Measurements from ENCODE around the gene SORBS1.

The SORBS1 gene

DNA sequence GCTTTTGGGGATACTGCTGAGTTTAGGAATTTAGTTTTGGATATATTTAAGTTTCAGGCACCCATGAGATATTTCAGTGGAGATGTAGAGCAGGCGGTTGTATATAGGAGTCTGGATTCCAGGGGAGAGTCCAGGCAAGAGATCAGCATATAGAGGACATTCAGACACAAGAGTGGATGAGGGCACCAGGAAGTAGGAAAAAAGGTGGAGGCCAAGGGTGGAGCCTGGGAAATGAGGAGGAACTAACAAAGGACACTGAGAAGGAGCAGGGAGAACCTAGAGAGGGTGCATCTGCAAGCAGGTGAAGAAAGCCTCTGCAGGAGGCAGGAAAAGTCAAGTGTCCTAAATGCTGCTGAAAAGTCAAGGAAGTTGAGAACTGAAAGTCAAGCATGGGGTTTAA lies 257.2 kb downstream of the SORBS1 start:
- no peak for DNase-seq (ENCODE audit: extremely low read depth in 1 of 2, low read depth in 1 of 2)

DNA sequence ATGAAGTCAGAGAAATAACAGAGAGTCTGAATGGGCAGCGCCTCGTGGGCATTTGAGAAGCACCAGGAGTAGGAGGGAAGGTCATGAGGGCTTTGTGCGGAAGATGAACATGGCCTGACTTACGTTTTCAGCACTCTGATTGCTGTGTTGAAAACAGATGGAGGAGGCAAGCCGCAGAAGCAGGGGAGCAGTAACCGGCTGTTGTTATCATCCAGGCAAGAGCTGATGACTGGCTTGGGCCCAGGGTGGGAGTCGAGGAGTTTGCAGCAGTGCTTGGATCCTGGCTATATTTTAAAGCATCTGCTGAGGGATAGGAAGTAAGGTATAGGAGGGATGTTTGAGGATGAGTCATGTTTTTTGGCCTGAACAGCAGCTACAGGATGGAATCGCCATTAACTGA lies 257.6 kb downstream of the SORBS1 start:
- no peak for DNase-seq (ENCODE audit: extremely low read depth in 1 of 2, low read depth in 1 of 2)

DNA sequence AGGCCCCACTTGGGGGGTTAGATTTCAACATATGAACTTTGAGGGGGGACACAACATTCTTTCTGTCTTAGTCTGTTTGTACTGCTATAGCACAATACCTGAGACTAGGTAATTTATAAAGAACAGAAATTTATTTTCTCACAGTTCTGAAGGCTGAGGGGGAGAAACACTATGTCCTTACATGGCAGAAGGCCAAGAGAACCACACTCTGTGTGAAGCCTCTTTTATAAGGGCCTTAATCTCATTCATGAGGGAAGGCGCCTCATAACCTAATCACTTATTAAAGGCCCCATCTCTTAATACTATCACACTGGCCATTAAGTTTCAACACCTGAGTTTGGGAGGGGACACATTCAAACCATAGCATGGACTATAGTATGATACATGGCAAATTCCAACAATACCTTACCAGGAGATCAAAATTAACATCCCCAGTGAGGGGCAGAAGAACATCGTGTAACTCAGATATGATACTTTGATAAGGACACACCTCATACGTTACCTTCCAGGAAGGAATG lies 261.1 kb downstream of the SORBS1 start:
- no peak for DNase-seq (ENCODE audit: extremely low read depth in 1 of 2, low read depth in 1 of 2)

DNA sequence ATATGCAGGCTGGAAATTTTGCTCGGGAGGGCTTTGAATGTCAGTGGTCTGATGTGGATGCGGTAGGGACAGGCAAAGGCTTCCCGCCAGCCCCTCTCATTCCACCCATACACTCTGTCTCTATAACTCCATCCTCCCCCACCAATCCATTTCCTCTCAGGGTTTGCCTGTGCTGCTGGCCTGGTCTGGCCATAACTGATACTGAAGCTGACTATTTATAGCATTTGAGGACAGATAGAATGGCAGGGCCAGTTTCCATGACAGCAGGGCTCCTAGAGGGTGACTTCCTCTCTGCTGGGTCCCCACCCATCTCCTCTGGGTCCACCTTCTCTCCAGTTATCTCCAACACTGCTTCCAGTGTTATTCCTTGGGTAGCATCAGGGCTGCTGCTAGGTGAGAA lies 263.8 kb downstream of the SORBS1 start:
- DNase-seq (ENCODE audit: extremely low read depth in 1 of 2, low read depth in 1 of 2), result no peak

DNA sequence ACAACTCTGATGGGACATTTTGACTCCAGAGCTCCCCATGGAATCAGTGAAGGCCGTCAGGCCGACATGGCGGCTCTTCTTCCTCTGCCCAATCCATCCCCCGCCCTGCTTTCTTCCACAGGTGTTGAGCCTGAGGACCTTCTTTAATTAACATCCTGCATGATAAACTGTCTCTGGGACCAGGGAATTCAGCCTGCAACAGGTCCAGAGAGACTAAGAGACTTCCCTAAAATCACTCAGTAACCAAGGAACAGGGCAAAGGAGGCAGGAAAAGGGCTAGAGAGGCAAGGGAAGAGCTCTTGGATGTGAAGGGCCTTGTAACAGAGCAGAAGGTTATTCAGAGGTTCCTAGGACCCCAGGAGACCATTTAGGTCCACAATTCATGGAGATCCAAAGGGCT lies 264.4 kb downstream of the SORBS1 start:
- DNase-seq (ENCODE audit: extremely low read depth in 1 of 2, low read depth in 1 of 2), result no peak

DNA sequence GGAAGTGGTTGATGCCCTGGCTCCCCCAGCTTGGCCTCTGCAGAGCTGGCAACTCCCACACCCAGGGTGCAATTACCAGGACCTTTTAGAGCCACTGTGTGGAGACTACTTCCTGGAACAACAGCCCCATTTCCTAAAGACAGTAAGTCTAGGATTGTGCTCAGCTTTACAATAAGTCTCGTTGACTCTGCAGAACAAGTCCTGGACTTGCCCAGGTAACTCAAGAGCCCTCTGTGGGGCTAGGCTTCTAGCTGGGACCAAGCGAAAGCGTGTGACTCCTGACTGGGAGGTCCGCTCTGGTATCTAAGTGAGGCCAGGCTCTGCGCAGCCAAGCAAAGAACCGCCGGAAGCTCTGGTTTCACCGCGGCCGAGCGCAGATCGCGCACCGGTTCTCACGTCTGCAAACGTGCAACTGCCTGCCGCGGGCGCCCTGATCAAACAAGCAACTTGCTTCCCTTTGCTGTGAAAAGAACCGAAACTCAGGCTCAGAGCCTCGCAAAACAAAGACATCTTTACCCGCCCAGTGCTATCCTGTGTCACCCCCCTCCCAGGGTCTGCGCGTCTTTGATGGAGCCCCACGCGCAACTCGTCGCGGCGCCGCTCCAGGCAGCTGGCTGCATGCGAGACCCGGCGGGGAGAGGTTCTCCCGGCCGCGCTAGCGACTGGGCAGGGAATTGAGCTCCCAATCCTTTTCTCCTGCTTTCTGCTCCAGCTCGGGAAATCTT lies 266.0 kb downstream of the SORBS1 start:
- DNase-seq (ENCODE audit: extremely low read depth in 1 of 2, low read depth in 1 of 2), result no peak

DNA sequence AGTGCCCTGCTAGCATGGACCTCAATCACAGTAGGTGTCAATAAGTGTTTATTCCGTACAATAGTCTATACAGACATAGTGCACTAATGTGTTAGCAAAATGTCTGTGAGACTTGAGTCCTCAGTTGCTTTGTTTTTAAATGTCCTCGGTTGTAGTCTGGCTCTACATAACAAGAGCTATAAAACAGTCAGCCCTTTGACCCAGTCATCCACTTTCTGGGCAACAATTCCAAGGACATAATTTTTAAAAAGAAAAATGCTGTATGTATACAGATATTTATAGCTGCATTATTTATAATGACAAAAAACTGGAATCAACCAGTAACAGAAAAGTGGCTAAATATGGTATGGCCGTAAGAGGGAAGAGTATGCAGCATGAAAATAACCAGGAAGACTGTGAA lies 267.5 kb downstream of the SORBS1 start:
- no peak for DNase-seq (ENCODE audit: extremely low read depth in 1 of 2, low read depth in 1 of 2)

DNA sequence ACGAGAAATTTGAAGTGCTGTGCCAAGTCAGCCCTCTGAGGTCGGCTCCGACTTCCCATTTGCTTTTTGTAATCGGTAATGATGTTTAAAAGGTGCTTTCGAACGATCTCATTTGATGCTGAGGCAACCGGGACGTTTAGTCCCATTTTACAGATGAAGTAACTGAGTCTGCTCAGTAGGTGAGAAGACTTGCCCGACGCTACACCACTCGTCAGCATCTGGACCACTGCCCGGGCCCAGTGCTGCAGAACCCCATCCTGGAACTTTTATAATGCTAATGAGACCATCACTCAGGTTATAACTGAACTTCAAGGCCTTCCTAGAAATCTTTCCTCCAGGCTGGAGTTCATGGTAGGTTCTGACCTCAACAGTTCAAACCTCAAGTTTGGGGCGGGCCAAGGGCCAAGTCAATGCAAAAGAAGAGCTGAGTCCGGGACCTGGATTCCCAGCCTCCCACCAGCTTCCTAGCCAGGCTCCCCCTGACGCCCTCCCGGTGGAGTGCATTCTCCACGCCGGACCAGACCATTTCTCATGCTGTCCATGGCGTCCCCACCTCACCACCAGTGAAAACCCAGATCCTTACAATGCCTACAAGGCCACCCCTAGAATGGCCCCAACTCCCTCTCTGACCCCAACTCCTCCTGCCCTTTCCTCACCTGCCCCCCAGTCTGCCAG lies 269.7 kb downstream of the SORBS1 start:
- no peak for DNase-seq (ENCODE audit: extremely low read depth in 1 of 2, low read depth in 1 of 2)

DNA sequence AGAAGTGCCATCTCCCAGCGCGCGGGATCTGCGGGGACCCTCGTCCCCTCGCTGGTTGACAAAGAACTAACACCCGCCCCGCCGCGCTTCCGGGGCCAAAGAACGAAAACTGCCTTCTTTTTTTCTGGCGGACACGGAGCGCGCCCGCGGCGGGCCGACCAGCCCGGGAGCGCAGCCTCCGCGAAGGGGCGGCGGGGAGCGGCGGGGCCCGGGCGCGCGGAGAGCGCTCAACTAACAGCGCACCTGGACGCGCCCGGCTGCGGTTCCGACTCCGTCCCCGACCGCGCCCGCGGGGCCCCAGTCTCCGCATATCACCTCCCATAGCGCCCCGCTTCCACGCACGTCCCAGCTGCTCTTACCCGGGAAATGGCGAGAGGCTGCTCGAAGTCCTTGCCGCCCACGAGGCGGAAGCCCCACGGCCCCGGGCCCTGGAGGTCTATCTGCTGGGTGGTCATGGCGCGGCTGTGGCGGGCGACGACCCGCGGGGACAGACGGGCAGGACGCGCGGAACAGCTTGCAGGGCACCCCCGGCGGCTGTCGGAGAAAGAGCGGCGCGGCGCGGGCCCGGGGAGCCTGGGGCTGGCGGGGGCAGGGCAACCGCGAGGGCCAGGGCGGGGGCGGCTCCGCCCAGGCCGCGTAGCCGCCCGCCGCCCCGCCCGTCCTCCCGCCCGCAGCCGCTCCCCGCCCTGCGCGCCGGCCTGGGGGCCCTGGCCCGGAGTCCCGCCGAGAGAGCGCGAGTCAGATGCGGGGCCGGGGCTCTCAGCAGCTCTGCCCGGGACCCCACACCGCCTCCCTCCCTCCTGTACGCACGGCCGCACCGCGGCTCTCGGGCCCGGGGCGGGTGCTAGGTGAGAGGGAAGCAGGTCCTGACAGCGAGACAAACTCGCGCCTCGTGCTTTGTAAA lies 270.5 kb downstream of the SORBS1 start, which contains the start of gene PDLIM1:
TSS of gene PDLIM1 (minus strand) at position 543 of the 904 bp plus-strand sequence. CDS start at position 455, 88 bp downstream.
- DNase-seq (ENCODE audit: extremely low read depth in 1 of 2, low read depth in 1 of 2), result no peak

DNA sequence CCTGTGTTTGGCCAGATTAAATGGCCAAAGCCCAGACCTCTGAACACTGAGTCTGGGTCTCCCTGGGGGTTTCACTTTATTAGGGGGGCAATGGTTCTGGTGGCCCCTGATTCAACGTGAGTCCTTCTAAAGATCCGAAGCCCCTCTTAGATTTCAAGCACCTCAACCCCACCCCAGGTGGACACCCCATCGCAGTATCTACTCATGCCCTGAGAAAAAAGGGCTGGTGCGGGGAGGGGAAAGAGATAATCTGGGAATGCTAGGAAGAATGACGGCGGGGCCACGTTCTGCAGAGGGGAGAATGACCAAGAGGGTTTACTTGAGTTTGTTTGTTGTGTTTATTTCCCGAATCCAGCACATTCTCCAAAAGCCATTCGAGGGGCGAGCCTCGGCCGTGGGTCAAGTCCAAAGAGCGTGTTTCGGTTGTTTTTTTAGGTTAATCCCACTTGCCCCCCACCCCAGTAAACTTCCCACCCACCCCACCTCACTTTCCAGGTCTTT lies 271.2 kb downstream of the SORBS1 start:
- no peak for DNase-seq (ENCODE audit: extremely low read depth in 1 of 2, low read depth in 1 of 2)

DNA sequence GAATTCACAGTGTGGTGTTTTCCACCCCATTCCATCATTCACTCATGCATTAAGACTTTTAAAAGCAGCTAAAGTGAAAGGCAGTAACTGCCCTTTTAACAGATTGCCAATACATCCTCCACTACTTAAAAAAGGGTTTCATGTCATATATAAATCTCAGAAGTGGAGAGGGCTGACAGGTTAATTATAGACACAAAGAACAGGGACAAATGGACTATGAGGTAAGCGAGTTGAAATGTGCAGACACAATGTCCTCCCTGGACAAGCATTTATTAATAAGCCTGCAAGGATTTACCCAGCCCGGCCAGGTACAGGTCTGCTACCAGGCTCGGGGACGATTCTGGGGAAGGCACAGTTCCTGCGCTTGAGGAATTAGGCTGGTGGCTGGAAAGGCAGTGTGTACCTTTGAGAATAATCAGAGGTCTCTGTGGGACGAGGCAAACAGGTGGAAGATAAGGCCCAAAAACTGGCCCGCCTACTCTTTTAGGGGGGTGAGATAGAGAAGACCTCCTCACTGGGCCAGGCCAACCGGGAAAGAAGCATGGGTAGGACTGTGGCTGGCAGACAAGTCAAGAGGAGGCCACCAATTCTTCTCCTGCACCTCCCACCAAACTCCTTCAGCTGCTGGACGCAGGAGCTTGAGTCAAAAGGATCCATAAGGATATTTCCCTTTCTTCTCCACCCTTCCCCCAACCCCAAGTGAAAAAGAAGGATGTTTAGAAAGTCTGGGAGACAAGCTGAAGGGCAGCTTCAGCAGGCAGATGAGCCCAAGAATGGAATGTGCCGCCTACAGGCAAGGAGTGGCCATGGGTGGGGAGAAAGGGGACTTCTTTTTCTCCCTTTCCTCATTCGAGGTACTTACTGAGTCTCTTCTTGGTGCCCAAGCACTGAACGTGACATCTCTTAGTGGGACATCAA lies 271.9 kb downstream of the SORBS1 start:
- no peak for DNase-seq (ENCODE audit: extremely low read depth in 1 of 2, low read depth in 1 of 2)

DNA sequence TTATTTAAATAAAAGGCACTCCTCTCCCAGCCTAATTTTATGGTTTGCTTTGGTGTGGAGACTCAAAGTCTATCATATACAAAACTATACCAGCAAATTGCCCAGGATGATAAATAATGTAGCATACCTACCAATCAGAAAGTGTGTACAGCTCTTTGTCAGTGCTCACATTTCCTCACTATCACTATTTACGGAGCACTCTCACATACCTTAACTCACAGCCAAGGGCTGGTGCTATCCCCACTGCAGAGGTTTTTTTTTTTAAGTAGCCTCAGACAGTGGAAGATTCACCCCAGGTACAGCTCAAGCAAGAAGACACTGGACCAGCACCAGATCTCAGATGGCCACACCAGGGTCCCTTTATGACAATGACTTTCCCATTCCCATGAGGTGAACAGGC lies 272.9 kb downstream of the SORBS1 start:
- DNase-seq (ENCODE audit: extremely low read depth in 1 of 2, low read depth in 1 of 2), result no peak

DNA sequence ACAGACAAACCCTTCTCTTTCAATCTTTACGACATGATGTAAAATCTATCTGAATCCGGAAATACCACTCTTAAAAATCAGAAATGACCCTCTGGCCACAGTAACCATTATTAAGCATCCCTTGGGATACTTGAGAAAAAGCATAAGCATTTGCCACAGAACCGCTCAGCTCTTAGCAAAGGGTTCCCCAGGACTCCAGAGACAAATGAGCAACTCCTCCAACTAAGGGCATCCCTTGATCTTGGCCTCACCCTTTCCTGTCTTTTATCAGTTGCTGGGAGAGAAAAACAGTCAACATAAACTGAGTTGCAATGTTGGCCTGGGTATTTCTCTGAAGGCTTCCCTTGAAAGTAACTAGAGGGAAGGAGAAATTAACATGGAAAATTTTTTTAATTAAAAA lies 273.9 kb downstream of the SORBS1 start:
- DNase-seq (ENCODE audit: extremely low read depth in 1 of 2, low read depth in 1 of 2), result no peak

DNA sequence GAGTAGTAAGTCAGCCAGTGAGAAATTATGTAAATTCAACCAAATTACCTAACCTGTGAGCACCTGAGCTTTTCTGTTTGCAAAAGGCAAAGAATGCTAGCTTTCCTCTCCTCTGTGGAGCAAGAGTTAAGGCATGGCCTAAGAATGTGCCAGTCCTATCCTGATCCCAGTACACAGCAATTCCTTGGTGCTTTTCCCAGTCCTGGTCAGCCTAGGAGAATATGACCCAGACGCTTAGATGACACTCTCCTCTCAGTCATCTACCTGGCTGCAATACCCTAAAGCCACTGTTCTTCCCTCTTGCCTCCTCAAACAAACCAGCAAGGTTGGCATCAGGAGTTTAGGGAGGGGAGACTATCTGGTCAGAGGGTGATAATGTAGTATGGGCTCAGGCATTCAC lies 274.5 kb downstream of the SORBS1 start:
- no peak for DNase-seq (ENCODE audit: extremely low read depth in 1 of 2, low read depth in 1 of 2)

DNA sequence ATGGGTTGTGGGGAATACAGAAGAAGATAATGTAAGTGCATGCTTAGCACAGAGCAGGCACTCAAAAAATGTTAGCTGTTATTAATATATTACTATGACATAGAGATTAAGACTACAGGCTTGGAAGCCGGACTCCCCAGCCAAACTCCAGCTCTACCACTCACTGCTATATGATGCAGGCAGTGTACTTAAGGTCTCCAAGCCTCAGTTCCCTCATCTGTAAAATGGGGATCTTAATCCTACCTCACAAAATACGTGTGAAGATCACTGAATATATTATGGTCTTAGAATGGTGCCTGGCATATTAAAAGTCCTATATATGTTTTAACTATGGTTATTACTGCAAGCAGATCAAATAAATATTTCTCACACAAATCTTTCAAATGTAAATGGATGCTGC lies 275.6 kb downstream of the SORBS1 start:
- DNase-seq (ENCODE audit: extremely low read depth in 1 of 2, low read depth in 1 of 2), result no peak

DNA sequence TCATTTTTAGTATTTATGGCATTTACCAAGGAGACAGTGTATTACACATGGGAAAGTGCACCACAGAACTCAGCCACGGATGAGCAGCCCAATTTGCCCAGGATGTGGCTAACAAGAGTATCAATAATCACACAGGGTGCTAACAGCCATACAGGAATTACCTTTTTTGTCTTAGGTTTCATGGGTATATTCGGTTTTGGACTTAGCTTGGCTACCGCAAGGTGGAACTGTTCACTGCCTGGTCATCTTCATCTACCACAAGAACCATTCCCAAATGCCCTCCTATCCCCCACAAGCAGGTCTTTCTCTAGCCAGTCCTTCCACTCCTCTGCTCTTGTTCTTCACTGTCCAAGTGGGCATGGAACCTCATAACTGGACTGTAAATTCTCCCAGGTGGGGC lies 276.4 kb downstream of the SORBS1 start:
- no peak for DNase-seq (ENCODE audit: extremely low read depth in 1 of 2, low read depth in 1 of 2)

DNA sequence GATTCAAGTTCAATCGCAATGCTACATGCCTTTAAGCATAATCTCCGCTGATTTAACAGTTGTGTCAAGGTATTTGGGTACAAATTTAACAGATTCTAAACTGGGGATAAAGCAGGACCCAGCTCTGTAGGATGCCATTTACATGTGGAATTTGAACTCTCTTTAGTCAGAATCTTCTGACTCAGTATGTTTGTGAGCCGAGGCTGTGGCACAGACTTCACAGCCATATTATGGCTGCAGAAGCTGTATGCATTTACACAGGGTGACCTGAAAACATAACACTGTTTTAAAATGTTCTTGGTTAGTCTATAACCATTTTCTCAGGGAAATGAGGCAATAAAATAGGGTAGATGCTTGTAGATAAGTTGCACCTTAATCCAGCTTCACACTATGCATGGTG lies 279.1 kb downstream of the SORBS1 start:
- no peak for DNase-seq (ENCODE audit: extremely low read depth in 1 of 2, low read depth in 1 of 2)

DNA sequence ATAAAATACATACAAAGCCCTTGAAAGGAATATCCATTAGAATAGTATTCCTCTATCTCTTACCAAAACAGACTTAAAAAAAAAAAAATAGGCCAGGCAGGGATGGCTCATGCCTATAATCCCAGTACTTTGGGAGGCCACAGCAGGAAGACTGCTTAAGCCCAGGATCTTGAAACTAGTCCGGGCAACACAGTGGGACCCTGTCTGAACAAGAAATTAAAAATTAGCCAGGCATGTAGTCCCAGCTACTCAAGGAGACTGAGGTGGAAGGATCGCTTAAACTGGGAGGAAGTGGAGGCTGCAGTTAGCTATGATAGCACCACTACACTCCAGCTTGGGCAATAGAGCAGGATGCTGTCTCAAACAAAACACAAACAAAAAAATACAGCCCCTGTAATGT lies 280.0 kb downstream of the SORBS1 start:
- no peak for DNase-seq (ENCODE audit: extremely low read depth in 1 of 2, low read depth in 1 of 2)

DNA sequence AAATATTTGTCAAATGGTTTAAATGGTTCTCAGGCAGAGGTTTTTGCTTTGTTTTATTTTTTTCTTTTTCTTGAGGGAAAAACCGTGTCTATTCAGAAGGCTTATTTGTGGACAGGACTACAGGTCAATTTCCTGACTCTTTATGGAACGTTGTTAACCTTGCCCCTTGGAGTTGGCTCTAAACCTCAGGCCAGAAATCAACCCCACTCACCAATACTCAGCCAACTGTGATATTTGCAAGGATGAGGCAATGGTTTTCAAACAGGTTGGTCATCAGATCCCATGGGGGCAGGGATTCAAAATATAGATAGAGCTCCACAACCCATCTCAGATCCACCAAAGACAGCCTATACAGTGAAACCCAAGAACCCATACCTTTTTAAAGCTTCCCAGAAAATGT lies 280.5 kb downstream of the SORBS1 start:
- no peak for DNase-seq (ENCODE audit: extremely low read depth in 1 of 2, low read depth in 1 of 2)
